RPMI7951 (cell line): ENCODE results near the gene LRPAP1. TPM values are rescaled to one million over a fixed set of nuclear protein-coding genes. Genes with fewer than 3 reads are reported as not detected.
"Not testable (repeated sequence)": the region's sequence is repeated elsewhere in the genome, so short reads cannot be mapped to it uniquely, and the experiment has no call there.

ENCODE experiments used
- DNase-seq: peaks from one replicate; pipeline ENCODE4 v3.0.0-alpha.2; 2012; ENCODE audit warnings: low read depth
- total RNA-seq: library from RNA; depleted of rRNA; stranded (reverse); fragments of >200 nt; shearing (Covaris generic); gene quantifications from 2 replicates; pipeline ENCODE4 v1.2.3, GENCODE V29; 2014; rRNA removed

The LRPAP1 gene
- total RNA-seq, result 50.0 and 87.4 TPM in 2 replicates

GRCh38 chr4:3531879-3532750, at the start of gene LRPAP1:
Gene LRPAP1, minus strand, starts transcription at chr4:3532422. Its CDS starts 10 bp downstream, at chr4:3532412.
- DNase-seq, result peak; percentile 79

GRCh38 chr4:3581334-3582090, 49.3 kb upstream of the LRPAP1 start:
- DNase-seq, result not testable (repeated sequence)

- DNase-seq, result not testable (repeated sequence)
These were observed 48.6 kb upstream of the LRPAP1 start for GRCh38 chr4:3580859-3581258.

- not testable (repeated sequence) for DNase-seq
These were observed 46.4 kb upstream of the LRPAP1 start for GRCh38 chr4:3578527-3579144.

GRCh38 chr4:3578052-3578451, 45.8 kb upstream of the LRPAP1 start:
- DNase-seq, result not testable (repeated sequence)

DNA sequence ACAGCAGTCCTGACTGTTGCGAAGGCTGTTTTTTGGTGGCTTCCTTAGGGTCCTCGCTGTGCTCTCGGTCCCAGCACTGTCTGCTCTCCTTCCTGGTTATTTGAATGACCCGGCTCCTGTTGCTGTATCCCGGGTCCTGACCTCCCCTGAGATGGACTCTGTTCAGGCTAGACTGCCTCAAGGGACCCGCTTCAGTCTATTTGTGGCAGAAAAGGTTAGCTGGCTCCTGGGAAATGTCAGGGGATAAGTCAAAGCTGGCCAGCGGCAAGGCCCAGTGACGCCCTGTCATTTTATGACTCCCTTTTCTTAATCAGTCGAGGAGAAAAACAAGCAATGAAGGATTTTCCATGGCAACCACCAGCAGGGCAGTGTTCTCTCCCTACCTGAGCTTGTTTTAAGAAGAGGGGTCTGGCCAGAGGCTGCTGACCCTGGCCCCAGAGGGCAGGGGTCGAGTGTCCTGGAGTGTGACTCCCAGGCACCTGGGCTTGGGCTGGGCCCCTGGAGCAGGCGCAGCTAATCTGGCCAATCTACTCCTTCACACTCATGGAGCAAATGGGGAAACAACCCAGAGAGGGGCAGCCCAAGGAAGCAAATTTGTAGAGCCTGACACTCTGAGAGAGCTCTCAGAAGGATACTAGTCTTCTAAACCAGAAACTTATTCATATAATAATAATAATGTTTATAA, 45.1 kb upstream of the LRPAP1 start:
- not testable (repeated sequence) for DNase-seq

DNA sequence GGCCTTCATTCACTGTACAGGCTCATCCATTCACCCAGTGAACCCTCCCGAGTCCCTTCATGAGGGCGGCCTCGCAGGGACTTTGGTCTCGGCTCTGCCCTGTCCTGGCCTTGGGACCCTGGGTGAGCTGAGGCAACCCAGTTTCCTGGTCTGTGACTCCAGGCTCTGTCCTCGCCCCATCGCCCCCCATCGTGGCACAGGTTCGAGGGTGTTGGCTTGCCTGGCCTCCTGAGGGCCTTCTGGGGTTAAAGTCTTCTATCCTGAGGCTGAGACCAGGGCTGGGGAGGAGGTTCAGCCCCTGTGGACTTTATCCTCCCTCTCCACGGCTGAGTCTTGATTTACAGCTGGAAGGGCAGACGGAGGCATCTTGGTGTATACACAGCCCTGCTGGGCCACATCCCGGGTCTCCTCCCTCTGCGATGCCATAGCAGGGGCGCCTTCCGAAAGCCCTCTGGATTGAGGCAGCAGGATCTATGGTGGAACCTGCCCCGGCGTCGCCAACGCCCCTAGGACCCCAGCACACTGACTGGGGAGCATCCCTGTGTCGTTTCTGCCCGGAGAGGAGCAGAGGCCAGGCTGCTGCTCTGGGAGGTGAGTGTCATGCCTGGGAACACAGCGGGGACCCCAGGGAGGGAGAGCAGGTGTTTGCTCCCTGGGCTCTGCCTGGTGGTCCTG, 44.4 kb upstream of the LRPAP1 start:
- DNase-seq, result not testable (repeated sequence)

DNA sequence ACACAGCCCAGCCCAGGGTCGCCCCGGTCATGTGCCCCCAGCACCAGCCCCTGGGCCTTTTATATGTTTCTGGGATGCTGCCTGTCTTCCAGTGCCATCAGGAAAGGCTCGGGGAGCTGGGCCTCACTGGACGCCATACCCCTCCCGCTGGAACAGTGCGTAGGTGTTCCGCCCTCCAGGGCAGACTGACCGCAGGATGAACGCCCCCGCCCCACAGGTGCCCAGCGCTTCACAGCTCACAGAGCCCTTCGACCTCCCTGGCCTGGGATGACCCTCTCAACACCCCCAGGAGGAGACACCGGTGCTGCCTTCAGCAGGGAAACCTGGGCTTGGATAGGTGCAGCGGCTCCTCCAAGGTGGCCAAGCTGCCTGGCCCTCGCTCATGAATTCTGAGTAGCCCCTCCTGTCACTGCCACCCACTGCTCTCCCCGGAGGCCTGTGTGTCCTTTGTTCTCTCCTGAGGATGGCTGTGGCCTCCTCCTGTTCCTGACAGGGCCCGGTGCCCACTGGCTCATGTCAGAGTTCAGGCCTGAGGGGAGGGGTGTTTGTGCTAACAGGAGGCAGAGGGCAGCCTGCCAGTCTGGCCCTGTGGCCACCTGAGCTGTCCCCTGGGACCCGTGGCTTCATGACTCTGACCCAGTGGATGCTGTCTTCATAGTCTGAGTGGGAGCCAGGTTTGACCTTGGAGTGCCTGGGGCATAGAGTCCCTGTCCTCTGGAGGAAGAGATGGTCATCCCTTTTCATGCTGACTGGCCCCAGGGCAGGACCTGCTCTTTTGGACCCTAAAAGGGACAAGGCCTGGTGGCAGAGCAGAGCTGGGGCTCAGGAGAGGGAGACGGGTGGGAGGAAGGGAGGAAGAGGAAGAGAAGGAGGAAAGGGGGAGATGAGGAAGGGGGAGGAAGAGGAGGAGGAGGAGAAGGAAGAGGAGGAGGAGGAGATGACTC, 43.5 kb upstream of the LRPAP1 start:
- DNase-seq, result not testable (repeated sequence)

DNA sequence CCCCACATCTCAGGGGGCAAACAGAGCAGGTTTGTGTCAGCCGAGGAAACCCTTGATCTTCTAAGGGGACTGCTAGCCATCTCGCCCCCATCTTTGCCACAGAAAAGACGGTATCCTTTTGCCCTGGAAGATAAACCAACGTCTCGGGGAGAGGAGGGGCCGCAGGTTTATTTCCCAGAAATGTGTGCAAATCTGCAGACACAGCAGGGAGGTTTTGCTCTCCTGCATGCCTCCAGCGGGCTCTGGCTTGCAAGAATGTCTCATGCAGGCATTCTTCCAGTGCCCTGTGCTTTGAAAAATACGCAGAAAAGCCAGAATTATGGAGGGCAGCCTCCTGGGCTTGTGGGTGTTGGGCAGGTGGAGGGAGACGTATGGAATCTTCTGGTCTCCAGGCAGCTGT, 42.6 kb upstream of the LRPAP1 start:
- DNase-seq, result not testable (repeated sequence)

GRCh38 chr4:3574346-3574745, 42.1 kb upstream of the LRPAP1 start:
- not testable (repeated sequence) for DNase-seq

DNA sequence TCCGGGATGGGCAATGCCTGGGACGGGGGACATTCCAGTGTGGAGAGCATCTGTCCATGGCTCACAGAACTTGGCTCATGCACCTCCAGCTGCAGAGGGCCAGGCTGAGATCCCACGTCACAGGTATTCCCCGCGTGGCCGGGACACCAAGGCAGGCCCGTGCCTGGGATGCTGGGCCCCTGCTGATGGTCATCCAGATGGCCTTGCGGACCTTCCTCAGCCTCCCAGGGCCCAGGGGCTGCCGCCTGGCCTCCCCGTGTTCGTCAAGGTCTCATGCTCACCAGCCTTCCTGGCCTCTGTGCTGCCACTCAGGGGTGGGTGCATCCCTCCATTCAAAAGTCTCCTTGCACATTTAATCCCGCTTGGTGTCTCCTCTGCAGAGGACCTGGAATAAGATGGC, 40.9 kb upstream of the LRPAP1 start:
- no peak for DNase-seq

GRCh38 chr4:3572363-3572762, 40.1 kb upstream of the LRPAP1 start:
- DNase-seq, result no peak

DNA sequence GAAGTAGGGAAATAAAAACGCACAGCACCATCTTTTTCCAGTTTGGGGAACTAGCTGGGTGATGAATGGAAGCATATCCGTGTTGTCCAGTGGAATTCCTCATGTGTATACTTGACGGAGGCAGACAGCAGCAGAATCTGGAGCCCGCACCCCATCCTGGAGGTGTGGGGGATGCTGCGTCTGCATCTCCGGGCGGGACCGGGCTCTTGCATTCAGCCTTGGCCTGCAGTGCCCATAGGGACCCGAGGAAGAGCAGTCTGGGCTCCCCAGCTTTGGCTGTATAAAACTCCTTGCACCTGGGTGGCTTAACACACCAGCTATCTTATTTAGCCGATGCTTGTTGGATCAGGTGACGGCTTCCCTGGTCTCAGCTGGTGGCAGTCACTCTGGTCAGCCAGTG, 39.7 kb upstream of the LRPAP1 start:
- DNase-seq, result no peak

DNA sequence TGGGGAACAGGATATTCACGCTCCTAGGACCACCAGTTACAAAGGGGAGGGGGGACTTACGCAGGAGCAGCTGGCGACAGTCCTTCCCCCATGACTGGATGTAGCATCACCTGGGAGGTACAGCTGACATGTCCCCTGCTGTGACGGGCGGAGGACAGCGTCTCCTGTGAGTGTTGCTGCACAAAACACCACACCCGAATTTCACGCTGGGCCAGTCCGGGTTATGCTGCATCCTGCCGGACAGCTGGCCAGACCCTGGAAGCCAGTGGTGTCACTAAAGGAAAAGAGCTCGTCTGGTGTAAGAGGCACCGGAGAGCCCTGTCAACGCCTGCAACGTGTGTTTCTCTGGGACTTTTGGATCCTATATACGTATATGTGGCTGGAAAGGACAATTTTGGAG, 38.7 kb upstream of the LRPAP1 start:
- DNase-seq, result not testable (repeated sequence)

DNA sequence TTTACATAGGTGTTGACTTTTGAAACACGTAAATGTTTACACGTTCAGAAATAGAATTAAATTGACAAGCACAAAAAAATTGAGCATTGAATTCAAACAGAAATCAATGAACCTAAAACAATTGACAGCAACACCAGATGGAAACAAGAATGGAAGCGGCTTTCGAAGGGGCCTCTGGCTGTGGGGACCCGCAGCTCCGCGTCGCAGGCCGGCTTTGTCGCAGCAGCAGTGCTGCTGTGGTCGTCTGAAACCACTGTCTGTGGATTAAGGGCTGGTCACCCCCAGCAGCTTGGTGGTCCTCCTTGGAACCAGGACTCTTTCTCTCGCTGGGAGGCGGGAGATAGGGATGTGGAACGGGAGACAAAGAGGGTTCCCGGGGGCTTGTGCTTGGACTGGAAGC, 37.4 kb upstream of the LRPAP1 start:
- DNase-seq, result not testable (repeated sequence)

DNA sequence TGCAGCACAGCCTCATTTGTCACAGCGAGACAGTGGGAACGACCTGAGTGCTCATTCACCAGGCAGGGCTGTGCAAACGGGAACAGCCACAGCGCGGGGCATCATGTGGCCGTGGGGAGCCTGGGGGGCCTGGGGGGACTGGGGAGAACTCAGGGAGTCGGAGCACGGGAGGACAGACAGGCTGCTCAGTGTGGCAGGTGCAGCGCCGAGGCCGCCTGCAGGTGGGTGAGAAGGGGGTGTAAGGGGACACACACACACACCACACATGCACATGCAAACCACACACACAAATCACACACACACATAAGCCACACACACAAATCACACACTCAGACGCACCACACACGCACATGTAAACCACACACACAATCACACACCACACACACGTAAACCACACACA, 34.5 kb upstream of the LRPAP1 start:
- DNase-seq, result not testable (repeated sequence)

DNA sequence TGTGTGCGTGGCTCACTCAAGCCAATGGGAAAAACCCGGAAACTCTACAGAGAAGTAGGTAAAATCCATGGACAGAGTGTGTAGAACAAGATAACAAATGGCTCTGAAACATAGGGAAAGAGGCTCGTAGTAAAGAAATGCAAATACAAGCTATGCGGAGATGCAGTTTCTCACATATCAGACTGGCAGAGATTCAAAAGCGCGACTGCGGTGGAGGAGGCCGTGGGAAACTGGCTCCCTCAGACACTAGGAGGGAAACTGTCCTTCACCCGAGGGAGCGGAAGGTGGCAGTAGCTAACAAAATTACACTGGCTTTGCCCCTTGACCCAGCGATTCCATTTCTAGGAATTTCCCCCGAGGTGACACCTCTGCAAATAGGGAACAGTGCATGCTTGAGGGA, 34.1 kb upstream of the LRPAP1 start:
- DNase-seq, result not testable (repeated sequence)

DNA sequence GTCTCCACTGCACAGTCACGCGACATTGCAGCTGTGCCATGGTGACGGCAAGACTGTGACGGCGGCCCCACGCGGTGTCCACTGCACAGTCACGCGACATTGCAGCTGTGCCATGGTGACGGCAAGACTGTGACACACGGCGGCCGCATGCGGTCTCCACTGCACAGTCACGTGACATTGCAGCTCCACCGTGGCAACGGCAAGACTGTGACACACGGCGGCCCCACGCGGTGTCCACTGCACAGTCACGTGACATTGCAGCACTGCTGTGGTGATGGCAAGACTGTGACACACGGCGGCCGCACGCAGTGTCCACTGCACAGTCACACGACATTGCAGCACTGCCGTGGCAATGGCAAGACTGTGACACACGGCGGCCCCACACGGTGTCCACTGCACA, 32.7 kb upstream of the LRPAP1 start:
- DNase-seq, result not testable (repeated sequence)

- no peak for DNase-seq
These were observed 31.2 kb upstream of the LRPAP1 start for GRCh38 chr4:3563403-3563802.

DNA sequence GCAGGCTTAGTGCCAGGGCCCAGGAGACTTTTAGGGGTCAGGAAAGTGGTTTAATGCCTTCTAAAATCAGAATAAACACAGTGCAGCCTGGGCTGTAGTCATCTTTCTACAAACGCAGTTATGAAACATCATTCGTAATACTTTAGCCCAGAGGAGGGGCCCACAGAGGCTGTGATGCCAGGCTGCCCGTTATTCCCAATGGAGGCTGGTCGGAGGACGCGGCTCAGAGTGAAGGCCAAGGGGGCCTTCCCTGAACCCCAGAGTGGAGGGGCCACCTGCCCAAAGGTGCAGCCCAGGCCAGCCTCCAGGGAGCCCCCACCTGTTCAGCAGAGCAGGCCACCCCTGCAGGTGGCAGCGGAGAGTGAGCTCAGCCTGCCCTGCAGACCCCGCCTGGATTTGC, 29.9 kb upstream of the LRPAP1 start:
- not testable (repeated sequence) for DNase-seq
